Activated CD8-positive, alpha-beta memory T cell treated with anti-CD3 and anti-CD28 coated beads, Interleukin-2, amount 50 U/mL, for 1 hour (primary cell): ENCODE measurements around the gene PIGQ.
"Not testable (repeated sequence)": the region's sequence is repeated elsewhere in the genome, so short reads cannot be mapped to it uniquely, and the experiment has no call there.

Experiments used
- DNase-seq: peaks from one replicate; pipeline ENCODE4 v3.0.0-alpha.2; 2020; ENCODE audit errors: extremely low read depth

The PIGQ gene

GRCh38 chr16:586047-586644, 16.4 kb downstream of the PIGQ start:
- no peak for DNase-seq

GRCh38 chr16:586645-587590, 17.1 kb downstream of the PIGQ start:
- DNase-seq = no peak

GRCh38 chr16:588639-588888, 18.8 kb downstream of the PIGQ start:
- no peak for DNase-seq

DNA sequence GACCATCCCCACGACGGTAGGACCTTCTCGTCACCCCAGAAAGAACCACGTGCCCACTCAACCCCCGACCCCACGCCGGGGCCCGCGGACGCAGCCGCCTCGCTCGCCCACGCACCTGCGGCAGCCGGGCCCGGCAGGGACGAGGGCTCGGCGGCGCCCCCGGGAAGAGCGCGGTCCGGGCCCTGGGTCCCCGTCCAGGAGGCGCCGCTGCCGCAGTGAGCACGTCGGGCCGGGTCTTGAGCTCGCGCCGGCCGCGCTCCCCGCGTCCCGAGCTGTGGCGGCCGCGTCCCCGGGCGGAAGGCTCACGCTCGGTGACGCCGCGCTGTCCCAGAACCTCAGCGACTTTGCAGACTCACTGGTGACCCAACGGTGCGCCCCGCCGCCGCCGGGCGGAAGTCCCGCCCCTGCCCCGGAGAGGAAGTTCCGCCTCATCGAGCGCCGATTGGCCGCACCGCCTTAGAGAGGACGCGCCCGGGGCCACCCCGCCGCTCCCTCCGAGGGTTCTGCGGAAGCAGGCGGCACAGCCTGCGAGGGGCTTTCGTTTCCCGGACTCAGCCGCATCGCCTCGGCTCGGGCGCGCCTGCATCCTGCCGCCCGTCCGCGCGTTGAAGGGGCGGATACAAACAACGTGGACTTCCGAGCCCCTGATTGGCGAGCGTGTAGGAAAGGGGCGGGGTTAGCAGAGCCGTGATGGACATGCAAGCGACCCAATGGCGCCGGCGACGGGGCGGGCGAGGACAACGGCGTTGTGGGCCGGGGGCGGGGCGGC, 19.3 kb downstream of the PIGQ start:
- peak; percentile 93 for DNase-seq

DNA sequence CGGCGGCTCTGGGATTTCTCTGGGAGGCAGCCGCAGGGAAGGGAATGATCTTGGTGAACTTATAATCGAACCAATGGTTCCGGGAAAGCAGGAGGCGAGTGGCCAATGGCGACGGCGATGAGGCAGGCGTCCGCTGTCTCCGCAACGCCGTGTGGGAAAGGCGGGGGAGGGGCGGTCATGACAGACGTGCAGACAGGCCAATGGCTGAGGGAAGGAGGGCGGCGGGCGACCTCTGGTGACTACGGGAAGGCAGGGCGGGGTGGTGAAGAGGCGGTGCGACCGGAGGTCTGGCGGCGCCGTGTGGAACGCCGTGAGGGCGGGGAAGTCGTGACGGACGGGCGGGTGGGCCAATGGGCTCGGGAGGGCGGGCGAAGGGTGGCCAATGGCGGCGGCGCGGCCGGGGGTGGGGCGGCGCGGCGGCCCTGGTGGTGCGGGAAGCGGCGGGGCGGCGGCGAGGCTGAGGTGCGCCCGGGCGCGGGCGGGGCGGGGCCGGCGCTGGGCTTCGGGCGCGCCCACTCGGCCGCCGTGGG, 20.0 kb downstream of the PIGQ start, which contains the start of gene RAB40C:
TSS of gene RAB40C (plus strand) at position 409 of the 530 bp plus-strand sequence. CDS start 226 bp downstream, outside the sequence.
- peak; percentile 99 for DNase-seq

- no peak for DNase-seq
These were observed 20.5 kb downstream of the PIGQ start for GRCh38 chr16:590188-590814.

GRCh38 chr16:590815-591200, 21.0 kb downstream of the PIGQ start:
- DNase-seq = no peak

DNA sequence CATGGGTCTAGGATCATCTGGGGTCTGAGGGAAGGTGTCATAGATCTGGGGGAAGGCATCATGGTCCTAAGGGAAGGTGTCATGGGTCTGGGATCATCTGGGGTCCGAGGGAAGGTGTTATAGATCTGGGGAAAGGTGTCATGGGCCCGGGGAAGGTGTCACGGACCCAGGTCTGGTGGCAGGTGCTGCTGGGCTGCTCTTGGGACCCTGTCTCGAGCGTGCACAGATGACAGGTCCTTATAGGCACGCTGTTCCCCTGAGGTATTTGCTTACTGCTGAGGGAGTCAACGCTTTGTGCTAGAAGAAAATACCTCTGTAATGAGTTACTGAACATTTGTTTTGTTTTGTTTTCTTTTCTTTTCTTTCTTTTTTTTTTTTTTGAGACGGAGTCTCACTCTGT, 21.5 kb downstream of the PIGQ start:
- no peak for DNase-seq

DNA sequence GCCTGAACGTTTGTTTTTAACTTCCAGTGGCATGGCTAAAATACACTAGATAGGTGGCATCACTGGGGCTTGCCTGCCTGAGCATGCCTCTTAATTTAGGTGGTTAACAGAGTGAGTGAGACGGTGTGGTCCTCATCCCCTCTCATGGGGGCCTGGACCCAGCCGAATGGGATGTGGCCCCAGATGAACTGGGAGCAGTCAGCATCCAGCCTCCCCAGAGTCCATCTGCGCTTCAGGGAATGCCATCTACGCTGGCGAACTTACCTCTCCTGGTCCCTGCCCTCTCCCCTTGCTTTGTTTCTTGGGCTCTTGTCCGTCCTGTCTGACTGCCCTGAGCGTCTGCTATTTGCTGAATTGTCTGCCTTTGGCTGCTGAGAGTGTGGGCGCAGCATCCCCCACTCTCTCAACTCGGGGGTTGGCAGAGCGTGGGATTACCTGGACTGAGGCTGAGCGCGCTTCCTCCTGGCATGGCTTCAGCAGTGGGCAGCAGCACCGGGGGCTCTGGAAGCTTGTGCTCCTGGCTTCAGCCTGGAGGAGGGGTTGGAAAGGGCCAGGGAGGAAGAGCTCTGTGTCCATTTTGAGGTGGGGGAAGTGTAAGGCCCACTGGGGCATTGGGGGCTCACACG, 22.2 kb downstream of the PIGQ start:
- no peak for DNase-seq

- DNase-seq = no peak
These were observed 22.9 kb downstream of the PIGQ start for GRCh38 chr16:592518-593306.

DNA sequence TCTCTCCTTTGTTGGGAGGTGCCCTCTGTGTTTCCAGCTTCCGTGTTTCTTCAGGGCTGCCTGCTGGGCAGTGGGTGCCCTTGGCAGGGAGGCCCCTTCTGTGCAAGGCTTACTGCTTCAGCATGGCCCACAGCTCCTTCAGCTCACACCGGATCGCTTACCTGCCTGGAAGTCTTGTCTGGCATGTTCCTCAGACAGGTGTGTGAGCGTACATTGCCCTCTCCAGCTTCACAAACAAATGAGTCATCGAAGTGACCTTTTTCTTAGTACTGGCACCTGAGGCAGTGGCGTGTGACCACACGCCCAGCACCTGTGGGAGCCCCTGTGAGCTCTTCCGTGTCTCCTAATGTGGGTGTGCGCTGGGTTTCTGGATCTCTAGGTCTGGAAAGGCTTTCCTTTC, 23.6 kb downstream of the PIGQ start:
- no peak for DNase-seq

- no peak for DNase-seq
These were observed 24.0 kb downstream of the PIGQ start for GRCh38 chr16:593807-594206.

DNA sequence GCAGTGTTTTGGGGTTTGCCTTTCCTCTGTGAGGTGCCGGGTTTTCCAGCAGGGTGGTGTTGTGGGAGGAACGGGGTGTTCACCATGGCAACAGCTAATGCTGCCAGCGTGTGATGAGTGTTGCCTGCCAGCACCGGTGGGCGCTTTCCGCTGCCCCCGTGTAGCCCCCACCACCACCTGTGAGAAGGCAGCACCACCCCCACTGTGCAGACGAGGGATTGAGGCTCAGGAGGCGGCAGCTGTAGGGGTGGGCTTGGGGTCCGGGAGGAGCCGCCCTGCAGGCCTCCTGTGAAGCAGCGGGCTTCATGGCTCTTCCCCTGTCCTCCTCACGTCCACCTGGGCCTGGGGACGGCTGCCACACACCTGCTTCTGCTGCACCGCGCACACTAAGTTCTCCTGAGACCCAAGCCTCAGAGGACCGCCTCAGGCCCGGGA, 25.3 kb downstream of the PIGQ start:
- no peak for DNase-seq

- no peak for DNase-seq
These were observed 26.4 kb downstream of the PIGQ start for GRCh38 chr16:595942-596735.

GRCh38 chr16:596736-597060, 26.9 kb downstream of the PIGQ start:
- DNase-seq = no peak

- DNase-seq = not testable (repeated sequence)
These were observed 27.9 kb downstream of the PIGQ start for GRCh38 chr16:597655-598054.

DNA sequence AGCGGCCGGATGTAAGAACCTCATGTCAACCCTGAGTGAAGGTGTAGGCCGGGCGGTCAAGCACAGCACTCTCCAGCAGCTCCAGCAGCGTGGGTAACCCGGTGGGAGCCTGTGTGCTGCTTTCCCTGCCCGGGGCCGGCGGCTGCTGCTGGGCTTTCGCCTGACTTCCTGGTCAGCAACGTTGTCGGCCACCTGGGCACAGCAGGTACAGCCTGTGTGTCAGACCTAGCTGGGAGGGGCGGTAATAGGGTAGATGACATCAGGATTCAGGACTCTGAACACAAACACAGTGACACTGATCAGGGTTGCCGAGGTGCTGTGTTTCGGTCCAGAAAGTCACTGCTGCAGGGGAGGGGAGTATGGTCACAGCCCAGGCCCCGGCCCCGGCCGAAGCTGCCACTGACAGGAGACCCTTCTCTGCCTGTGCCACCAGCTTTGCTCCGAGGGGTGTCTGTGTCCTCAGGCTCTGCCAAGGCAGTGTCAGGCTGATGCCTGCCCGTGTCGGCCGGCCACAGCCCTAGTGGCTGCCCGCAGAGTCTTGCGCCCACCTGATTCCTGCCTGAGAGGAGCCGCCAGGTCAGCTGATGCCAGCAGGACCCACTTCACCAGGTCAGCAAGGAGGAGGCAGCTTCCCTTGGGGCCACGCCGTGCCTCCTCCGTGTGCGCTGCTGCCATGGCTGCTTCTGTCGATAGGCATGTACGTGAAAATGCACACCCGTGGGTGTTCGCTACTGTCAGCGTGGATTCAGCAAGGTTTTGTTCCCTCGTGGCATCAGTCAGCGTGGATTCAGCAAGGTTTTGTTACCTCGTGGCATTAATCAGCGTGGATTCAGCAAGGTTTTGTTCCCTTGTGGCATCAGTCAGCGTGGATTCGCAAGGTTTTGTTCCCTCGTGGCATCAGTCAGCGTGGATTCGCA, 29.3 kb downstream of the PIGQ start:
- DNase-seq = no peak

- no peak for DNase-seq
These were observed 31.0 kb downstream of the PIGQ start for GRCh38 chr16:600781-601180.

DNA sequence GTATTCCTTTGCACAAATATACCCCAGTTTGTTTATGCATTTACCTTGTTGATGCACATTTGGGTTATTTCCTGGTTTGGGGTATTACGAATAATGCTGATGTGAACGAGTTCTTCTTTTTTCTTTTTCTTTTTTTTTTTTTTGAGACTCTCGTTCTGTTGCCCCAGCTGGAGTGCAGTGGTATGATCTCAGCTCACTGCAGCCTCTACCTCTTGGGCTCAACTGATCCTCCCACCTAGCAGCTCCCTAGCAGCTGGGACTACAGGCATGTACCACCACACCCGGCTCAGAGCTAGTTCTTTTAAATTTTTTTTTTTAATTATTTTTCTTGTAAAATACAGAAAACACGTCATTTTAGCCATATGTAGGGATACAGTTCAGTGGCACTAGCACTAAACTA, 34.2 kb downstream of the PIGQ start:
- no peak for DNase-seq
